Measurements from ENCODE around the gene DDX4. TPM values are rescaled to one million over a fixed set of nuclear protein-coding genes. Genes with fewer than 3 reads are reported as not detected.
A peak's percentile ranks its signal among the peaks of the same experiment; 100 is the strongest.

Gene DDX4
- total RNA-seq, 2 donors from 2014 or later = 34.9 TPM; not detected in 1

DNA sequence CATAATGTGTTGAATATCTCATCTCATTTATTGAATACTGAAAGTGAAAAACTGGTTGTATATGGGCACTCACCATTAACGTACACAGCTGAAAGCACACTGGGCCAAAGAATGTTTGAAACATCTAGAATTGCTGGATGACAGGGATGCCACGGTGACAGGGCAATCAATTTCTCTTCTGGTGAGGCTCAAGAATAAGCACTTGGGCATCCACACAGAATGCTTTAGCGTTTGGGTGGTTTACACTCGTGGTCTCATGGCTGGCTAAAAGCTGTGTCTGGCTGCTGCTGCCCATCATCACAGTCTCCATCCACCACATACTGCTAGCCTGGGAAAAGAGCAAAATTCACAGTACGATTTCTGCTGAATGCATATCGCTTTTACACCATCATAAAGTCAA, 82.6 kb downstream of the DDX4 start:
- Histone ChIP-seq H3K4me1 (replicated peaks) (peaks cover 6% of the 10 kb centered on the region), H3K36me3 (no peaks in the 10 kb centered on the region), H3K27ac (no peak overlapping the region), H3K9me3 (no peaks in the 10 kb centered on the region), H3K4me3 (no peak overlapping the region), H3K27me3 (replicated peaks; ENCODE audit: insufficient read depth) (no peaks in the 10 kb centered on the region)
- no peak for DNase-seq (ENCODE audit: low spot score)
- intact Hi-C loops (cut with DNase I) = no loop called here
- 82% methylated on average over 6 of the region's 6 CpGs for WGBS
- TF ChIP-seq, protein P1, sequence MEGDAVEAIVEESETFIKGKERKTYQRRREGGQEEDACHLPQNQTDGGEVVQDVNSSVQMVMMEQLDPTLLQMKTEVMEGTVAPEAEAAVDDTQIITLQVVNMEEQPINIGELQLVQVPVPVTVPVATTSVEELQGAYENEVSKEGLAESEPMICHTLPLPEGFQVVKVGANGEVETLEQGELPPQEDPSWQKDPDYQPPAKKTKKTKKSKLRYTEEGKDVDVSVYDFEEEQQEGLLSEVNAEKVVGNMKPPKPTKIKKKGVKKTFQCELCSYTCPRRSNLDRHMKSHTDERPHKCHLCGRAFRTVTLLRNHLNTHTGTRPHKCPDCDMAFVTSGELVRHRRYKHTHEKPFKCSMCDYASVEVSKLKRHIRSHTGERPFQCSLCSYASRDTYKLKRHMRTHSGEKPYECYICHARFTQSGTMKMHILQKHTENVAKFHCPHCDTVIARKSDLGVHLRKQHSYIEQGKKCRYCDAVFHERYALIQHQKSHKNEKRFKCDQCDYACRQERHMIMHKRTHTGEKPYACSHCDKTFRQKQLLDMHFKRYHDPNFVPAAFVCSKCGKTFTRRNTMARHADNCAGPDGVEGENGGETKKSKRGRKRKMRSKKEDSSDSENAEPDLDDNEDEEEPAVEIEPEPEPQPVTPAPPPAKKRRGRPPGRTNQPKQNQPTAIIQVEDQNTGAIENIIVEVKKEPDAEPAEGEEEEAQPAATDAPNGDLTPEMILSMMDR (IDR thresholded peaks at IDR 0.05) = no peak
- no peak for TF ChIP-seq POLR2AphosphoS5 (IDR thresholded peaks at IDR 0.05)
- TF ChIP-seq POLR2A (IDR thresholded peaks at IDR 0.05) = no peak

DNA sequence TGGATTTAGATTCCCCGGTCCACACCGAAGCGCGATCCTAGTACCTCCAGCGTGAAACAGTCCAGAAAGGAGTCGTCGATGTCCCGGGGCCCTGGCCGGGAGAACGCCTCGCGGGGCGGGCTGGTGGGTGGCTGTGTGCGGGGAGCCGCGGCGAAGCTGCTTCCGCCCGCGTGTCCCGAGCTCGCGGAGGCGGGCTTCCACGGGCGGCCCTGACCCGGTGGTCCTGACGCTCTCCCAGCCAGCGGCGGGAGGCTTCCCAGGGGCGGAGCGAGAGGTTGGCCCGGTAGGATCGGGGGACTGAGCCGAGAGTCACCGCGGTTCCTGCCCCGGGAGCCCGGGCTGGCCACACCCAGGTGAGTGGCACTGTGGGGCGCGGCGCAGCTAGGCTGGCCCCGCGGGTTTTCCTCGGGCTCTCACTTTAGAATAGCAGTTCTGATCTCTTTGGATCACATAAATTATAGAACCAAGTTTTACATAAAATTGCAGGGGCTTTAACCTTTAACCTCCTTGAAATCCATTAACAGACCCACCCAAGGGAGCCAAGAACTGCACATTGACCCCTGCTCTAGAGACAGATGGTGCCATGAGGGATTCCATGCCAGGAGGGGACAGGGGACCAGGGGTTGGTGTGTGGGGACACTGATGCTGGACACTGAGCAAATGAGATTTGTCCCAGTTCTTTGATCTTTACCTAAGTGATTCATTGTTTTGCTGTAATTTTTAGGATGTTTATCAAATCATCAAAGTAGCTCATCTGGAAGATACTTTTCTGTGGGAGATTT, 84.1 kb downstream of the DDX4 start:
- WGBS = 12% methylated on average over 22 of the region's 45 CpGs
- no peak for DNase-seq (ENCODE audit: low spot score)

DNA sequence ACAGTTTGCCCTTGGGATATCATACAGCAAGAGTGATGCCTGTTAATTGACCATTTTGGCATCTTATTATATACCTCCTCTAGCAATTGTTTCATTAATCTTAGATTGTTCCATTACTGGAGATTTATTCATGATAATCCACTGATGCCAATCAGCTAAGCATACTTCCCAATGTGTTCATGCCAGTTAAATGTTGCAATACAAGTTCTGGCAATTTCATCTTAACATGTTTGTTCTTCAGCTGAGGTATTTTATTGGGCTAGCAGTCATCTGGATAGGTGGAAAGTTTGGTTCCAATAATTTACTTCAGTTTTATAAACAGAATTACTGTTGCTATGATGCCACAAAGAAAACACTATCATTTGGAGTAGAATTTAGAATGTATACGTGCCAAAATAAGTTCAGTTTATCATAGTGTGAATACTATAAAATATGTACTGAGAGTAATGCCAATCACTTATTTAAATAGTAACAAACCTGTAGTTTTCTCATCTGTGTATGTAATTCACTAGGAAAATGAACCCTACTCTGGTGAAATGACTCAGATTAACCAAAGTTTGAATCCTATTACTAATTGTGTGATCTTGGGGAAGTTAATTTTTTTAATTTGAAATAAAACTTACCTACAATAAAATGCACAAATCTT, 85.4 kb downstream of the DDX4 start:
- no peaks in the 10 kb centered on the region for H3K27me3 ChIP-seq (replicated peaks; ENCODE audit: insufficient read depth)
- peak; percentile 88 for TF ChIP-seq POLR2AphosphoS5 (IDR thresholded peaks at IDR 0.05)
- TF ChIP-seq, protein P1 (IDR thresholded peaks at IDR 0.05) = no peak
- peaks cover 6% of the 10 kb centered on the region for H3K4me1 ChIP-seq (replicated peaks)
- peak; percentile 47 for DNase-seq (ENCODE audit: low spot score)
- peak overlapping the region; percentile 18 to 42 for H3K27ac ChIP-seq
- WGBS = 43% methylated on average over 1 of the region's 1 CpG
- no peaks in the 10 kb centered on the region for H3K9me3 ChIP-seq
- no peaks in the 10 kb centered on the region for H3K36me3 ChIP-seq
- intact Hi-C loops (cut with DNase I) = no loop called here
- no peak overlapping the region for H3K4me3 ChIP-seq

More for the DNA sequence above, 84.1 kb downstream of the DDX4 start:
- no peaks in the 10 kb centered on the region for H3K27me3 ChIP-seq (replicated peaks; ENCODE audit: insufficient read depth)
- H3K9me3 ChIP-seq = no peaks in the 10 kb centered on the region
- peaks cover 6% of the 10 kb centered on the region for H3K4me1 ChIP-seq (replicated peaks)
- H3K27ac ChIP-seq = no peak overlapping the region
- H3K4me3 ChIP-seq = peak overlapping the region in 1 of 2 donors; percentile 30
- intact Hi-C loops (cut with DNase I) = no loop called here
- no peak for TF ChIP-seq POLR2AphosphoS5 (IDR thresholded peaks at IDR 0.05)
- TF ChIP-seq POLR2A (IDR thresholded peaks at IDR 0.05) = no peak
- TF ChIP-seq, protein P1 (IDR thresholded peaks at IDR 0.05) = no peak
- no peaks in the 10 kb centered on the region for H3K36me3 ChIP-seq

DNA sequence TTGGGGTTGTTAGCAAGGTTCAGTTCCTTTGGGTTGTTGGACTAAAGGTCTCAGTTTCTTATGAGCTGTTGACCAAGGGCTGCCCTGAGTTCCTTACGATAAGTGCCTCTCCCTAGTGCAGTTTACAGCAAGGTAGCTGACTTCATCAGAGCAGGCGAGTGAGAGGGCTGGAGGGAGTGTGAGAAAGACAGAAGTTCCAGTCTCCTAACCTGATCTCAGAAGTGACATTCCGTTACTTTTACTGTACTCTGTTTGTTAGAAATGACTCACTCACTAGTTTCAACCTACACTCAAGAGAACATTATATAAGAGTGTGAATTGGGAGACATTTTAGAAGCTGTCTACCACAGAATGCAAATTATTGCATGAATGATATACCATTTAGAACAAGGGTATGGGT, 92.1 kb downstream of the DDX4 start:
- no peaks in the 10 kb centered on the region for H3K9me3 ChIP-seq
- DNase-seq (ENCODE audit: low spot score) = no peak
- H3K4me3 ChIP-seq = no peak overlapping the region
- TF ChIP-seq POLR2AphosphoS5 (IDR thresholded peaks at IDR 0.05) (no peak), POLR2A (IDR thresholded peaks at IDR 0.05) (no peak)
- TF ChIP-seq, protein P1 (IDR thresholded peaks at IDR 0.05) = no peak
- H3K36me3 ChIP-seq = no peaks in the 10 kb centered on the region
- no peaks in the 10 kb centered on the region for H3K27me3 ChIP-seq (replicated peaks; ENCODE audit: insufficient read depth)
- 93% methylated on average over 3 of the region's 3 CpGs for WGBS
- intact Hi-C loops (cut with DNase I) = no loop called here
- no peaks in the 10 kb centered on the region for H3K4me1 ChIP-seq (replicated peaks)
- H3K27ac ChIP-seq = no peak overlapping the region
